Dedifferentiated amniotic fluid mesenchymal stem cell (primary cell): Measurements from ENCODE around the gene CCDC117.
A peak's percentile ranks its signal among the peaks of the same experiment; 100 is the strongest.
"Not testable (repeated sequence)": the region's sequence is repeated elsewhere in the genome, so short reads cannot be mapped to it uniquely, and the experiment has no call there.

Source experiments
- DNase-seq: peaks from one replicate; pipeline ENCODE4 v3.0.0-alpha.2; 2016; ENCODE audit errors: extremely low spot score

CCDC117 gene

DNA sequence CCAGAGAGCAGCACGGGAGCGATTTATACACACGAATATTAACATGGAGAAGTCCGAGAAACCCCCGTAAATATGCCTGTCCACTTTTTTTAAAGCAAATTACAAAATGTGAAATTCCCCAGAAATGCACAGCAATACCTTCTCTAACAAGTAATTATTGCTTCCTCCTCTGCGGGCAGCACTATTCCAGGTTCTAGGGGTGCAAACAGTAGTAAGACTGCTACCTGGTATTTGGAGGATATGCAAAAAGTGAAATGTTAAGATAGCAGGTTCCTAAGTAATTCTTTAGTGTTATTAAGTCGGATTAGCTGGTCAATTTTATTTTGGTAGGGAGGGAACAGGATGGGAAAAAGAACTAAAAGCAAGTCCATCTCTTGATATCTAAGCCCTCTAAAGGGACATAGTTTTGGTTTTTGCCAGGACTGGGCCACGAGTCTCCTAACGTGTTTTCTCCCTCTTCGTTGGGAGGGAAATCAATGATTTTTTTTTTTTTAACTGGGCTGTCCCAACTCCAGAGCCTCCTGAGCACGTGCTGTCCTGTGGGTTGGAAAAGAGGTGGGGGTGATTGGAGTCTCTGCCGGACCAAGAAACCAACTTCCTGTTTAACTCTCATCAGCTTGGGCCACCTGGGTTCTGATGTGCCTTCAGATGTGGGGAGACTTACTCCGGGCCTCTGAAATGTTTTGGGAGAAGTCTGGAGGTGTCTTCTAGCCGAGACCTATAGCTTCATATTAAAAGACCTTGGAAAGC, 29.5 kb downstream of the CCDC117 start:
- DNase-seq = no peak

DNA sequence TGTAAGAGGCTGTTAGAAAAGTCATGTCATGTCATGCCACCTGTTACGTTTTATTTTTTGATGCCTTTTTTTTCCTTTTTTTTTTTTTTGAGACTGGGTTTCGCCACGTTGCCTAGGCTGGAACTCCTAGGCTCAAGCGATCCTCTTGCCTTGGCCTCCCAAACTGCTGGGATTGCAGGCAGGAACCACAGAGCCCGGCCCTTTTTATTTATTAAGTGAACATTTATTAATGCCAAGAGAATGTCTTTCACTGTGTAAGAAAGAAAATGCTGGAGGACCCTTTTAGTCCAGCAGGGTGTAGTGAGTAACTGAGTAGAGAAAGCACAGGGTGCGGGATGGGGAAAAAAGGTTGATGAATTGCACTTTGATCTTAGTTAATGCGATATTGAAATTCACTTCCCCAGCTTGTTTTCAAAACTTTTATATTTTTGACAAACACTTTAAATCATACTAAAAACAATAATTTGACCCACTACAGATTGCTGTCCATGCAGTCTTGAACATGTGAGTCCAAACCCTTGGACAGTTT, 30.2 kb downstream of the CCDC117 start:
- DNase-seq = no peak

DNA sequence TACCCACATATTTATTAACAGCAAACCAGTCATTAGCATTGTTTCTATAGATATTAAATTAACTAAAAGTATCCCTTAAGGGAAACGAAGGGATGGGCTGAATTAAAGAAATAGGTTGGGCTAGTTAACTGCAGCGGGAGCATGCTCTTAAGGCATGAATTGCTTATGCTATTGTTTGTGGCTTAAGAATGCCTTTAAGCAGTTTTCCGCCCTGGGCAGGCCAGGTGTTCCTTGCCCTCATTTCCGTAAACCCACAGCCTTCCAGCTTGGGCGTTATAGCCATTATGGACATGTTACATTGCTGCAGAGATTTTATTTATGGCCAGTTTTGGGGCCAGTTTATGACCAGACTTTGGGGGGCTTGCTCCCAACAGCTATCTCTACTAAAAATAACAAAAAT, 32.9 kb downstream of the CCDC117 start:
- not testable (repeated sequence) for DNase-seq

DNA sequence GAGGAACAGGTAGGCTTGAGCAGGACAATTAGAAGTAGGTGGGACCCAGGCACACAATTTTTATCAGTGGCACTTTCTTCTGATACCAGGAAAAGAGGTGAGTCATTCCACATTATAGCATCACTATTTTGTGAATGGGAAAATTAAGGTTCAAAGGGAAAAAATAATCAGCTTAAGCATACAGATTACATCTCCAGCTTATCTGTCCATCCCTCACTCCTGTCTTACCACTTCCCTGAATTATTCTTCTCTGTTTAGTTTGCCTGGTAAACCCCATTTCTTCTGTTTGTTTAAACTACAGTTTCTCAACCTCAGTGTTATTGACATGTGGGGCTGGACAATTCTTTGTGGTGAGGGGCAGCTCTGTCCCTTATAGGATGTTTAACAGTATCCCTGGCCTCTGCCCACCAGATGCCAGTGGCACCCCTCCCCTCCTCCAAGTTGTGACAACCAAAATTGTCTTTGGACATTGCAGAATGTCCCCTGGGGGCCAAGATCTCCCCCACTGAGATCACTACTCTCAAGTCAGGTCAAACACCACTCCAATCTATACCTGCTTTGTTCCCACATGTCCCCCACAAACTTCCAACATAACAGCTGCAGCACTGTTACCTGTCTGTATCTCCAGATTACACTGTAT, 36.3 kb downstream of the CCDC117 start:
- DNase-seq = no peak

DNA sequence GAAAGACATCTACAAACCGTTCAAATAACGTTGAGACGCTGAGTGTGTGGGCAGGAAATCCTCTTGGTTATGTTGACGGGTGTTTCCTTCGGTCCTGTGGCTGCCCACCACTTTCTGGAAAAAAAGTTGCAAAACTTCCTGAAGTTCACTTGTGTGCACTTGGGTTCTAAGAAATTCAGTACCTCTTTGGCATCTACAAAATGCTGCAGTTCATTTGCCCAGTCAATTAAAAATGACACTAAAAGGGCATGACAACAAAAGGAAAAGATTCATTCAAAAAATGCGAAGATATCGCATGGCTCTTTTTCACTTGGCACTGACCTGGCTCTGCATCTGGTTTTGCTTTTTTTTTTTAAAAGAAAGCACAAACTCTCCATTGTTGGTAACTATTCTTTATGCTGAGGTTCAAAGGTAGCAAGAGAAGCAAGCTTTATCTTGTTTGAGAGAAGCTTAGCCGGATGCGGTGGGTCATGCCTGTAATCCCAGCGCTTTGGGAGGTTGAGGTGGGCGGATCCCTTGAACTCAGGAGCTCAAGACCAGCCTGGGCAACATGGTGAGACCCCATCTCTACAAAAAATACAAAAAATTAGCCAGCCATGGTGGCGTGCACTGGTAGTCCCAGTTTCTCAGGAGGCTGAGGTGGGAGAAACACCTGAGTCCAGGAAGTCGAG, 38.5 kb downstream of the CCDC117 start:
- no peak for DNase-seq

DNA sequence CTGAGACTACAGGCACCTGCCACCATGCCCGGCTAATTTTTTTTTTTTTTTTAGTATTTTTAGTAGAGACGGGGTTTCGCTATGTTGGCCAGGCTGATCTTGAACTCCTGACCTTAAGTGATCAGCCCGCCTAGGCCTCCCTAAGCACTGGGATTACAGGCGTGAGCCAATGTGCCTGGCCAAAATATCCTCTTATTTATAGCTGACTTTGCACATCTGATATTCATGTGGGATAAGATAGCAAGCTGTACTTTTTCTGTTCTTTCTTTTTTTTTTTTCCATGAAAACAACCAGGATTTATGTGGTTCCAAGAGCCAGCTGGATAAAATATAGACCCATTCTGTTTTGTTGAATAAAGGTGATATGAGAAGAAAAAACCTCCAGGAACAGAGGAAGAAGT, 40.0 kb downstream of the CCDC117 start:
- DNase-seq = no peak

DNA sequence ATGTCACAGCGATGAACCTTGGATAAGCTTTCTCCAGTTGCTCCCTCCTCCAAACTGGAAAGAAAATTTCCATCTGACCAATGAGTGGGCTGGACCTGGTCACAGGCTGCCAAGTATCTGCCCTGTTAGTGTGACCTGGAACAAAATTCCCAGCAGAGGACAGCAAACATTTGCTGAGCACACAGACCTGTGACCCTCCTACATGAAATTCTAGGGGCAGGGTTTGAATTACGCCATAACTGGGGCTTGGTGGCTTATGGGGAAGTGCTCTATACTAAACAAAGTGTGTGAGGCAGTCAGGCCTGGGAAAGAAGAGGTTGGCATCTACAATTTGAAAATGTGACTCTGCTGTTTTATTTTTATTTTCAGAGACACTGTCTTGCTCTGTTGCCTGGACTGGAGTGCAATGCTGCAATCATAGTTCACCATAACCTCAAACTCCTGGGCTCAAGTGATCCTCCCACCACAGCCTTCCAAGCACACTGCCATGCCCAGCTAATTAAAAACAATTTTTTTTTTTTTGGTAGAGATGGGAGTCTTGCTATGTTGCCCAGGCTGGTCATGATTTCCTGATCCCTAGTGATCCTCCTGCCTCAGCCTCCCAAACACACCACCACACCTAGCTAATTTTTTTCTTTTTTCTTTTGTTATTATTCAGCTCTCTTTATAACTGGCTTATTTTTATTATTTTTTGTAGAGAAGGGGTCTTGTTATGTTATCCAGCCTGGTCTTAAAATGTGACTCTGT, 41.5 kb downstream of the CCDC117 start:
- no peak for DNase-seq

DNA sequence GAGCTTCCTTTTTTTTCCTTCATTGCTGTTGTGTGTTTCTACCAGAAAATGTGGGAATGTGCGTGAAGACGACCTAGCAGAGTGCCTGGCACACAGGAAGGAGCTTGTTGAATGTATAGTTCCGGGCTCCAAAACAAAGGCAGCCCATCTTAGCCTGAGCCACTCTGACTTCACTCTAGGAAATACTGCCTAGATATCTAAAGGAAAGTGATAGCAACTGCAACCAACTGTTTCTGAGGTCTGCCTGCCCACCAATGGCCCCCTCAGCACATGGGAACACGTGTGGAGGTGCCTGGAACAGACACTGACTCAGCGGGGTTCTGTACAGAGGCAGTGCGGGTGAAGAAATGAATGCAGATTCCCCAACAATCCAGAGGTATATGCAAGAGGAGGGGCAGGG, 42.6 kb downstream of the CCDC117 start:
- no peak for DNase-seq

DNA sequence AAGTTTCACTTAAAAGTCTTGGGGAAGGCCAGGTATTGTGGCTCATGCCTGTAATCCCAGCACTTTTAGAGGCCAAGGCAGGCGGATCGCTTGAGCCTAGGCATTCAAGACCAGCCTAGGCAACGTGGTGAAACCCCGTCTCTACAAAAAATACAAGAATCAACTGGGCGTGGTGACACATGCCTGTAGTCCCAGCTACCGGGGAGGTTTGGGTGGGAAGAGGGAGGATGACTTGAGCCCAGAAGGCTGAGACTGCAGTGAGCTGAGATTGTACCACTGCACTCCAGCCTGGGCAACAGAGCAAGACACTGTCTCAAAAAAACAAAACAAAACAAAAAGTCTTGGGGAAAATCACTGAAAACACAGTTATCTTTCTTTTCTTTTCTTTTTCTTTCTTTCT, 43.2 kb downstream of the CCDC117 start:
- DNase-seq = no peak

DNA sequence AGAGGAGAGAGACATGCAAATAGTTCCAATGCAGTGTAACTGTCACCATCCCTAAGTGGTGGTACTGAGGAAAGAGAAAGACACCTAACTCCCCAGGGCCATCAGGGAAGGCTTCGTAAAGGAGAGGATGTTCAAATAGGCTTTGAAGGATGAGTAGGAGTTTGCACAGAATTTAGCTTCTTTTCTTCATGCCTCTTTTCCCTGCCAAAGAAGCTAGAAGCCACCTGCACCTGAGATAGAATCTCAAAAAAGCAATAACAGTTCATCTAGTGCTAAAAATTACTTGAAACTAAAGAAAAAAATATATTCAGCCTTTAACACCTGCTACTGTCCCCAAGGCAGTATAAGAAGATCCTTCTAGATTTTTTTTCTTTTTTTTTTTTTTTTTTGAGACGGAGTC, 44.6 kb downstream of the CCDC117 start:
- no peak for DNase-seq

DNA sequence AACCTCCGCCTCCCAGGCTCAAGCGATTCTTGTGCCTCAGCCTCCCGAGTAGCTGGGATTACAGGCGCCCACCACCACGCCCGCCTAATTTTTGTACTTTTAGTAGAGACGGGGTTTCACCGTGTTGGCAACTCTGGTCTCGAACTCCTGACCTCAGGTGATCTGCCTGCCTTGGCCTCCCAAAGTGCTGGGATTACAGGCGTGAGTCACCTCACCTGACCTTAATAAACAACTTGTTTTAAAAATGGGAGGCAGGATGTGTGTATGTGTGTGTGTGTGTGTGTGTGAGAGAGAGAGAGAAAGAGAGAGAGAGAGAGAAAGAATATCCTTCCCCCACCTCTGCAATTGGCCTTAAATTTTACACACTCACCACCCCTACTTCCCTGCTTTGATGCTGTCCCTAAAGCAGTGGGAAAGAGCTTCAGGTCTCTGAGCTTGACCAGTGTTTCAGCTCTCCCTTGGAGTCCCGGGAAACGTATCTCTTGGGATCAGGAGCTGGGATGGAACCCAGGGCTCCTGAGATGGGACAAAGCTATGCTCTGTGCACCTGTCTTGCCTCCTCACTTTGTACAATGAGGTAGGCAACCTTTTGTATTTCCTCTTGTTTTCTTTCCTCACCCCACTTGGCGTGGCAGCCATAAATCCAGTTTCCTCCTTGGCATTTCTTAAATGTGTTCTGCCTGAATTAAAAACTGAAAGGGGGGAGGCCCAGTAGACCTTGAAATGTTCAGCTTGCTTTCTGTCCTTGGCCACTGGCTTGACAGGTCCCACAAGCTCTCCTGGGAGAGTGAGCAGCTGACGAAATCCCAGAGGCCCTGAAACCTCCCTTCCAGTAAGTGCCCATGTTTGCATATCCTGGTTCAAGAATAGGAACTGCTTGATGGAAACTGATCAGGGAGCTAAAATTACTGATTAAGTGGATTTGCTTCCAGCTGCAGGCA, 45.7 kb downstream of the CCDC117 start:
- DNase-seq = no peak

DNA sequence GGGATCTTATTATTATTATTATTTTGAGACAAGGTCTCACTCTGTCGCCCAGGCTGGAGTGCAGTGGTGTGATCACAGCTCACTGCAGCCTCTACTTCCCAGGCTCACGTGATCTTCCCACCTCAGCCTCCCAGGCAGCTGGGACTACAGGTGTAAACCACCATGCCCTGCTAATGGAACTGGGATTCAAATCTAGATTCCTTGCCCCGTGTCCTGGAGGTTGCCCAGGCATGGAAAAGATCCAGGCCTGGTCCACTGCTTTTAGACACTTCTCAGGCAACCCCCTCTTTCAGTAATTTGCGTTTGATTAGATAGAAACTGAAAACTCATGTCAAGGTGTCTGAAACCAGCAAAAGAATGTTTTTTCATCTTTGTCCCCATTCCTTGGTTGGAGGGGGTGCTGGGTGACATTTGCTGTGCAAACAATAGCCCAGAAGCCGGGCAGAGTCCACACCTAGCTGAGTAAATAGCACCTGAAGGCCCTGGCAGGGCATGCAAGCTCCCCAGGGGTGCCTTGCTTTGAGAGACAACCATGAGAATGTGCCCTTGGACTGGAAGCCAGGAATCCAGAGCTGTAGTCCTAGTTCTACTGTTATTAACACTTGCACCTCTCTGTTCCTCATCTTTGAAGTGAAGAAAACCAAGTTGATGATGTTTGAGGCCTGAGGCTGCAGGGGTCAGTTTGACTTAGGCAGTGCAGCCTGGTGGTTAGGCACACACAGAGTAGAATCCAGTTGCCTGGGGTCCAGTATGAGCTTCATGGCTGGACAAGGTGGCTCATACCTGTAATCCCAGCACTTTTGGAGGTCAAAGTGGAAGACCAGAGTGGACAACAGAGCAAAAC, 47.0 kb downstream of the CCDC117 start:
- DNase-seq = no peak

DNA sequence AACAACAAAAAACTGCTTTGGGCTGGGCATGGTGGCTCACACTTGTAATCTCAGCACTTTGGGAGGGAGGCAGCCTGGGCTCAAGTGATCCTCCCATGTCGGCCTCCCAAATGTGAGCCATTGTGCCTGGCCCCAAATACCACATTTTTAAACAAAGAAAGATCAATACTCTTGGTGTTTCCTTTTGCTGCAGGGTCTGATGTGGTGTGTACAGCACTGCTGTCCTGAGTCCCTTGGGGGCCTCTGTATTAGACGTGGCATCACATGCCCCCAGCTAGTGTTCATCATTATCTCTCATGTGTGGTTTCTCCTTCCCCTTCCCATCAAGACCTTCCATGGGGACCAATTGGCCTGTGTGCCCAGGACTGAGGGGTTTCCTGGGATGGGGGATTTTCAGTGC, 48.4 kb downstream of the CCDC117 start:
- DNase-seq = no peak

DNA sequence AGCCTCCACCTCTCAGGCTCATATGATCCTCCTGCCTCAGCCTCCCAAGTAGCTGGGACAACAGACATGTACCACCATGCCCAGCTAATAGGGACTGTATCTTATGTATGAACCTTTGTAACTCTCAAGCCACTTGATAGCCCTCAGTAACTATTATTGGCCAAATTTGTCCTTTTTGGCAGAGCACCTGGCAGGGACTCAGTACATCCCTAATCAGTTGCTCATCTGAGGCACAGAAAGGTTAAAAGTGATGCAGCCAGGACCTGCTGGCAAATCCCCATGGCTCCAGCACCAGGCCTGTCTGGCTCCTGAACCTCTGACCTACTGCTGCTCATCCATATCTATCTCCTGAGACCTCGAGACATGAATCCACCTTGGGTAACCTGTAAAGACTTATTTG, 49.0 kb downstream of the CCDC117 start:
- no peak for DNase-seq

DNA sequence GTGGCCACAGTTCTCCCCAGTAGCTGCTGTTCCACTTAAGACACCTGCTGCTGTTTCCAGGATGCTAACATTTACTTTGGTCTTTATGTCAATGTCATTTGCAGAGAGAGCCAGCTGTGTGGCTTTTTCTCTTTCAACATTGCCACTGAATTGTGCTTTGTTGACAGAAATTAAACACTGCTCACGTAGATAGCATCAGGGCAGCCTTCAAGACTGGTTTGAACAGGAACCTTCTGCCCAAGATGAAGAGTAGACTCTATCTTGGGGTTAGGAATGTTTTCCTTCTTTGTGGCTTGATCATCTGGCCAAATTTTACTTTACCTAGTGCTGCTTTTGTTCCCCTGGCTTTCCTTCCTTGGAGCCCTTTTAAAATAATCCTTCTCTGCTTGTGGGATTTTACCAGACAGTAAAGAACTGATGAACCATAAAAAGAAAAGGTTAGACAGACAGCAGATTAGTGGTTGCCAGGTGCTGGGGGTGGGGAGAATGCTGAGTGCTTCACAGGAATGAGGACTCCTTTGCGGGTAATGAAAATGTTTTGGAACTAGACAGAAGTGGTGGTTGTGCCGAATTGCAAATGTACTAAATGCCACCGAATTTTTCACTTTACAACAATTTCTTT, 50.5 kb downstream of the CCDC117 start:
- DNase-seq = no peak

DNA sequence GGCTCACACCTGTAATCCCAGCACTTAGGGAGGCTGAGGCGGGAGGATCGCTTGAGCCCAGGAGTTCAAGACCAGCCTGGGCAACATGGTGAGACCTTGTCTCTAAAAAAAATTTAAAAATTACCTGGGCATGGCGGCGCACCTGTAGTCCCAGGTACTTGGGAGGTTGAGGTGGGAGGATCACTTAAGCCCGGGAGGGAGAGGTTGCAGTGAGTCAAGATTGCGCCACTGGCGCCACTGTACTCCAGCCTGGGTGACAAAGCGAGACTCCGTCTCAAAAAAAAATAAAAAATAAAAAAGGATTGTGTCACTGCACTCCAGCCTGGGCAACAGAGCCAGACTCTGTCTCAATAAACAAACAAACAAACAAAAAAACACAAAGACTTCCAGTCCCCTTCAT, 52.0 kb downstream of the CCDC117 start:
- not testable (repeated sequence) for DNase-seq

DNA sequence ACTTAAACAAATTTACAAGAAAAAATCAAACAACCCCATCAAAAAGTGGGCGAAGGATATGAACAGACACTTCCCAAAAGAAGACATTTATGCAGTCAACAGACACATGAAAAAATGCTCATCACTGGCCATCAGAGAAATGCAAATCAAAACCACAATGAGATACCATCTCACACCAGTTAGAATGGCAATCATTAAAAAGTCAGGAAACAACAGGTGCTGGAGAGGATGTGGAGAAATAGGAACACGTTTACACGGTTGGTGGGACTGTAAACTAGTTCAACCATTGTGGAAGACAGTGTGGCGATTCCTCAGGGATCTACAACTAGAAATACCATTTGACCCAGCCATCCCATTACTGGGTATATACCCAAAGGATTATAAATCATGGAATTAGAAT, 53.9 kb downstream of the CCDC117 start:
- DNase-seq = not testable (repeated sequence)

DNA sequence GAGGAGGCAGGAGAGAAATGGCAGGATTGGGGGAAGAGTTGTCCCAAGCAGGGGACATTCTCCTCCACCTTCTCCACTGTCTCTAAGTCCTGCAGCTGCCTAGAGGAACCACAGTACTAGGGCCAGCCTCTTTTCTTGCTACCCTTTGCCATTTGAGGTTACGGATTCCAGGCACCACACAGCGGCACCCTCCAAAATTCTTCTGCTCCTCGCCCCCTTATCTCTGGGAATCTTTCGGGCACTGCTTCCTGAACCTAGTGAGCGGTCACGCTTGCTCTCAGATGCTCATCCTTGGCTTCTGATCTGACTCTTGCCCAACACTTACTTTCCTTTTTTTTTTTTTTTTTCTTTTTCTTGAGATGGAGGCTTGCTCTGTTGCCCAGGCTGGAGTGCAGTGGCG, 54.4 kb downstream of the CCDC117 start:
- DNase-seq = no peak

DNA sequence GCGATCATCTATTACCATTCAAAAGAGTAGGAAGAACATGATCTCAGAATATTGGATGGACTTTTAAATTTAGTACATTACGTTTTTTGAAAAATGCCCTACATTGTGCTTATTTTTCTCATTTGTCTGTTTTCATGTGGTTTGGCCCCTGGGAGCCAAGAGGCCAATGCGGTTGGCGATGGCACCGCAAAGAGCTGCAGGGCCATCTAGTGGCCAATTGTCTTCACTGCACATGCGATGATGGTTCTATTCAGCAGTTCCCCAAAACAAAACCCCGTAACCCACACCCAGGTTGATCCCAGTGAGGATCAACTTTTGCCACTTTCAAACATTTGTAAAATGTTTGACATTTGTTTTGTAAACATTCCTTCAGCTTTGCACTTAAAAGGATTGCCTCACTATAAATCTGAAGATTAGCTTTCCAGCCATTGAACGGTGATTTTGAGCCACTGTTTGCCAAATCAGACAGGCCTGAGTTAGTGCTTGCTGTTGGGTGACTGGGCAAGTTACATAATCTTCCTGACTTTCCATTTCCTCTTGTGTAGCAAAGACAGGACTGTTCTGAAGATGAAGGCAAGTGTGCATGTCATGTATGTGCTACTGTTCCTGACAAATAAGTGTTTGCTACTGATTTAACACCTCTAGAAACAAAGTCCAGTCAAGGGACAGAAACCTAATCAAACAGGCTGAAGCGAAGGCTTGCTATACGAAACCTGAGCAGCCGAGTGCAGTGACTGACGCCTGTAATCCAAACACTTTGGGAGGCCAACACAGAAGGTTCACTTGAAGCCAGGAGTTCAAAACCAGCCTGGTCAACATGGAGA, 57.1 kb downstream of the CCDC117 start:
- peak; percentile 44 for DNase-seq
